ENCODE results near the gene ANKDD1B. TPM values are rescaled to one million over a fixed set of nuclear protein-coding genes. Genes with fewer than 3 reads are reported as not detected.

ANKDD1B gene
- total and polyA plus RNA-seq, 10 donors = 0.20 to 1.4 (median 0.40) TPM

- WGBS, 5 donors = 28 to 61% (median 44%) methylated on average over 1 of the region's 1 CpG
- TF ChIP-seq POLR2AphosphoS5 (IDR thresholded peaks at IDR 0.05) (no peak), CTCF (IDR thresholded peaks at IDR 0.05 in 8 of 11, conservative IDR thresholded peaks at IDR 0.05 in 3 of 11) (no peak), POLR2A (IDR thresholded peaks at IDR 0.05) (no peak)
- Histone ChIP-seq H3K4me1 (peaks cover under 1 to 56% (median 23%) of the 10 kb centered on the region in 6 donors), H3K4me3 (no peak overlapping the region), H3K27ac (peak overlapping the region in 2 of 8 donors; percentile 2 to 40), H3K9me3 (no peaks in the 10 kb centered on the region), H3K27me3 (replicated peaks in 1 of 7) (no peaks in the 10 kb centered on the region), H3K36me3 (peaks cover 0 to 82% (median 25%) of the 10 kb centered on the region in 6 donors)
- intact Hi-C loops (cut with DNase I; ENCODE audit: low total_unique reads) = no loop called here
- no peak for DNase-seq
These were observed 99.4 kb downstream of the ANKDD1B start for GRCh38 chr5:75710637-75711036.

- intact Hi-C loops (cut with DNase I; ENCODE audit: low total_unique reads) = no loop called here
- DNase-seq = no peak
- TF ChIP-seq POLR2A (IDR thresholded peaks at IDR 0.05) (no peak), CTCF (IDR thresholded peaks at IDR 0.05 in 8 of 11, conservative IDR thresholded peaks at IDR 0.05 in 3 of 11) (no peak), POLR2AphosphoS5 (IDR thresholded peaks at IDR 0.05) (no peak)
- Histone ChIP-seq H3K36me3 (peaks cover 0 to 81% (median 25%) of the 10 kb centered on the region in 6 donors), H3K4me3 (no peak overlapping the region), H3K27ac (no peak overlapping the region), H3K9me3 (no peaks in the 10 kb centered on the region), H3K27me3 (replicated peaks in 1 of 7) (no peaks in the 10 kb centered on the region), H3K4me1 (peaks cover 6 to 61% (median 28%) of the 10 kb centered on the region in 6 donors)
- 95 to 100% (median 98%) methylated on average over 1 of the region's 1 CpG for WGBS, 5 donors
These were observed 99.9 kb downstream of the ANKDD1B start for GRCh38 chr5:75711151-75711550.

DNA sequence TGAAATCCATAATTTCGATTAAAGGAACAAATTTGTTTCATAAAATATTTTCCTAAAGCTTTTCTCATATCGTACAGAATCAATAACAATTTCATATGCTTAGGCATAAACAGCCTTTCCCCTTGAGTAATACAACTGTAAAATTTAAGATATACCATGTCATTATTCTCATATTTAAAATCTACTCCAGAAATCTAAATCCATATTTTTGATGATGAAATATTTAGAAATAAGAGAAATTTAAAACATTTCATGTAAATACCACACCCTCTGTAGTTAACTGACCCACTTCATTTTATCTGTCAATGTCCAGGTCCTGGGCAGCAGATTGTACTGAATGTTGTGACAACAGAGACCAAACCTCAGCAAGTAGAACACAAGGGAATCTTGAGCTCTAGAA lies 100.8 kb downstream of the ANKDD1B start:
- WGBS, 5 donors = 93 to 97% (median 96%) methylated on average over 2 of the region's 2 CpGs
- H3K27ac ChIP-seq = no peak overlapping the region

GRCh38 chr5:75716715-75717081 lies 105.4 kb downstream of the ANKDD1B start:
- no peaks in the 10 kb centered on the region for H3K27me3 ChIP-seq (replicated peaks in 1 of 7)
- peak; percentile 81 for DNase-seq
- H3K9me3 ChIP-seq = no peaks in the 10 kb centered on the region
- H3K4me3 ChIP-seq = peak overlapping the region; percentile 80 to 97 (median 91)
- H3K27ac ChIP-seq = peak overlapping the region; percentile 79 to 97 (median 94)
- H3K4me1 ChIP-seq = peaks cover 12 to 59% (median 33%) of the 10 kb centered on the region in 6 donors
- intact Hi-C loops (cut with DNase I; ENCODE audit: low total_unique reads) = no loop called here
- WGBS, 5 donors = 0 to 1% (median 1%) methylated on average over 7 of the region's 7 CpGs
- peaks cover 0 to 32% (median 12%) of the 10 kb centered on the region in 6 donors for H3K36me3 ChIP-seq
- no peak for TF ChIP-seq POLR2A (IDR thresholded peaks at IDR 0.05)
- TF ChIP-seq POLR2AphosphoS5 (IDR thresholded peaks at IDR 0.05) = no peak

More for the DNA sequence above, 100.8 kb downstream of the ANKDD1B start:
- H3K4me1 ChIP-seq = peaks cover 12 to 70% (median 36%) of the 10 kb centered on the region in 6 donors
- no peak overlapping the region for H3K4me3 ChIP-seq
- no peaks in the 10 kb centered on the region for H3K27me3 ChIP-seq (replicated peaks in 1 of 7)
- TF ChIP-seq POLR2A (IDR thresholded peaks at IDR 0.05) (no peak), POLR2AphosphoS5 (IDR thresholded peaks at IDR 0.05) (no peak), CTCF (IDR thresholded peaks at IDR 0.05 in 8 of 11, conservative IDR thresholded peaks at IDR 0.05 in 3 of 11) (no peak)
- no peak for DNase-seq
- peaks cover 0 to 76% (median 25%) of the 10 kb centered on the region in 6 donors for H3K36me3 ChIP-seq
- intact Hi-C loops (cut with DNase I; ENCODE audit: low total_unique reads) = no loop called here
- no peaks in the 10 kb centered on the region for H3K9me3 ChIP-seq
